ENCODE data around the gene CACNA1C.

CACNA1C gene

DNA sequence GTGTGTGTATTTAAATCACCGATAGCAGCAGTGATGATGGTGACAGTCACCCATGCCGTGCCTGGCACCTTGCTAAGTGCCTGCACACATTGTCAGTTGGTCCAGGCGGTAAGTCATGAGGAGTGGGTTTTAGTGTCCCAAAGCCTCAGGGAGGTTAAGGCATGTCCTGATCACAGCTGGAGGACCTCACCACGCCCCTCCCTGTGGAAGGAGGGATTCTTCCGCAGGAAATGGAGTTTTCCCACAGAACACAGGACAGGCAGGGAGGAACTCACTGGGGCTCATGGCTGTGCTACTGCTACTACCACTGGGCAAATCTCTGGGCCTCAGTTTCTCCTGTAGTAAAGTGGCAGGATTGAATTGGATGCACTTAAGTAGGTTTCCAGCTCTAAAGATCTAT is 142.3 kb downstream of the CACNA1C start:
- FAIRE-seq (no peak), DNase-seq (ENCODE audit: insufficient read length, low spot score) (no peak)
- TF ChIP-seq, protein P1, sequence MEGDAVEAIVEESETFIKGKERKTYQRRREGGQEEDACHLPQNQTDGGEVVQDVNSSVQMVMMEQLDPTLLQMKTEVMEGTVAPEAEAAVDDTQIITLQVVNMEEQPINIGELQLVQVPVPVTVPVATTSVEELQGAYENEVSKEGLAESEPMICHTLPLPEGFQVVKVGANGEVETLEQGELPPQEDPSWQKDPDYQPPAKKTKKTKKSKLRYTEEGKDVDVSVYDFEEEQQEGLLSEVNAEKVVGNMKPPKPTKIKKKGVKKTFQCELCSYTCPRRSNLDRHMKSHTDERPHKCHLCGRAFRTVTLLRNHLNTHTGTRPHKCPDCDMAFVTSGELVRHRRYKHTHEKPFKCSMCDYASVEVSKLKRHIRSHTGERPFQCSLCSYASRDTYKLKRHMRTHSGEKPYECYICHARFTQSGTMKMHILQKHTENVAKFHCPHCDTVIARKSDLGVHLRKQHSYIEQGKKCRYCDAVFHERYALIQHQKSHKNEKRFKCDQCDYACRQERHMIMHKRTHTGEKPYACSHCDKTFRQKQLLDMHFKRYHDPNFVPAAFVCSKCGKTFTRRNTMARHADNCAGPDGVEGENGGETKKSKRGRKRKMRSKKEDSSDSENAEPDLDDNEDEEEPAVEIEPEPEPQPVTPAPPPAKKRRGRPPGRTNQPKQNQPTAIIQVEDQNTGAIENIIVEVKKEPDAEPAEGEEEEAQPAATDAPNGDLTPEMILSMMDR (IDR thresholded peaks at IDR 0.05; ENCODE audit: insufficient read depth, missing control alignments), result no peak

DNA sequence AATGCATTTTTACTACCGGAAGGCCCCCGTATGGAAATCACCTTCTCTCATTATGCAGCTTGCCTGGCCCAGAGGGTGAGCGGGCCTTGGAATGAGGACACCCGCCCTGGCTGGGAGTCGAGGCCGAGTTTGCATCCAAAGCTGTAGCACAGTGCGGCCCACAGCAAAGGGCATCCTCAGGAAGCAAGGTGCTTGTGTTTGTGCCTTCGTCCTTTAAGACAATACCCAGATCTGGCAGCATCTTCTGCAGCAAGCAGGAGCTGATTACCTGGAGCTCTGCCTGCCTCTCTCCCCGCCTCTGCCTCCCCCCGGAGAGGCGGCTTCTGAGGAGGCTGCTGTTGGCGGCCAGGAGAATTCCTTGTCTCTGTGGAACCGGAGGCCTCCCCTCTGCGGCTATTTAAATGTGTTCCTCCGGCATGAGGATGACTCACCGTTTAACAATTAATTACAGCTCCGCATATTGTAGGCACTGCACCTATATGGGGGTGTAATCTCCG is 145.3 kb downstream of the CACNA1C start:
- FAIRE-seq (no peak), DNase-seq (ENCODE audit: insufficient read length, low spot score) (no peak)
- TF ChIP-seq, protein P1 (IDR thresholded peaks at IDR 0.05; ENCODE audit: insufficient read depth, missing control alignments), result no peak

DNA sequence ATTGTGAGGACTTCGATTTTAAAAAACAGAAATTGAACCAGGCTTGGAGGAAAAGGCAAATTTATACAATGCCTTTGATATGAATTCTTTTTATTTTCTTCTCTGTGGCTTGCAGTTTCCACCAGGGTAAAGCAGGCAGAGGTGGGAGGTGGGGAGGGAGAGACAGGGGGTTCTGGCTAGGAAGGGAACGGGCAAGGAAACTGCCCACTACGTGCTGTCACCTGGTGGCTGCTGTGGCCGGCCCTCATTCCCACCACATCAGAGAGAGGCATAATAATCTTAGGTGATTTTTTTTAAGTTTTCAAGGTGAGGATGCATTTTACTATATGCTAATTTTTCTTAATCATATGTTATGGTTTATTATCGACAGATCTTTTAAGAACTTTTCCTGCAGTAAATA is 145.8 kb downstream of the CACNA1C start:
- FAIRE-seq, result no peak
- no peak for DNase-seq (ENCODE audit: insufficient read length, low spot score)
- TF ChIP-seq, protein P1 (IDR thresholded peaks at IDR 0.05; ENCODE audit: insufficient read depth, missing control alignments), result no peak

DNA sequence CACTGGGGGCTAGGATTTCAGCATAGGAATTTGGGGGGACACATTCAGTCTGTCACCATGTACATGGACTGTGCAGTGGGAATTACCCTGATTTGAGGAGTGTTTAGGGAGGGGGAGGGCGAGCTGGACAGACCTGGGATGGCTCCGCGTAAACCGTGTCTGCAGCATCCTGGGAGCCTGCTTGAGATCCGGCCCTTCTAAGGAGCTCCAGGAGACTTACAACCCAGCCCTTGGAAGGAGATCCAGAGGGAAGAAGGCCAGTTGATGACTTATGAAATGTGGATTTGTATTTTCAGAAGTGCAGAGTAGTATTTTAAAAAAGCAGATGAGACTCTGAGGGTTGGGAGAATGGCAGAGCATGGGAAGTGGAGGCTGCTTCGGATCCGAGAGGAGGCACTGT is 153.2 kb downstream of the CACNA1C start:
- TF ChIP-seq, protein P1 (IDR thresholded peaks at IDR 0.05; ENCODE audit: insufficient read depth, missing control alignments), result no peak
- DNase-seq (ENCODE audit: insufficient read length, low spot score) (no peak), FAIRE-seq (no peak)

DNA sequence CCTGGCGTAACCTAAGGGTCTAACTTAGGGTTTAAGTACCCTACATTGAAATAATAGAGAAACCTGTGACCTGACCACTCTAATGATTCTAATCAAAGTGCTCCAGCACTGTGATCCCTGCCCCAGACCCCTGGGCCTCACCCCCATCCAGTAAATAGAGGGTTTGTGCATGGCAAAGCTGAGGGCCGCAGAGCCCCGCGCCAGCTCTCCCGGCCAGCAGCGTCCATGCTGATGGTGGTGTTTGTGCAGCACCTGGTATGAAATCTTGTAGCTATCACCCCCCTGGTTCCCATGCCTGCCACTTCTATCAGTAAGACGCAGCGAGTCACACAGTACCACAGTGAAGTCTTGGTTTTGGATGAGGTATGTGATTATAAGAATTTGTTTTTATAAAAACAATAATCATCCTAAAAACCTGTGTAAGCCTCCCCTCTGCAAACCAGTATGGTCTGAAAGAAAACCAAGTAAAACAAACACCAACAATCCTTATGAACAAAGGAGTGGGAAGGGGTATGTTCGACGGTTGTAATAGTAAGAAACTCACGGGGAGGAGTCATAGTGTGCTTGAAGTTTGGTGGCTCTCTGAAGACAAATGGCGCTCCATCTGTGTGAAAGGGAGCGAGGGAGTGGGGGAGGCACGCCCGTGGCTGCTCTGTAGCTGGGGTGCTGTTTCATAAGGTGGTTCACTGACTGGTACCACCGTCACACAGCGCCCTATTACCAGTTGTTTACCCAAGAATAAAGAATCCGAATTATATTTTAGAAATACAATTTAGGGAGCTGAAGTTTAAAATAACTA is 156.2 kb downstream of the CACNA1C start:
- TF ChIP-seq, protein P1 (IDR thresholded peaks at IDR 0.05; ENCODE audit: insufficient read depth, missing control alignments), result no peak
- DNase-seq (ENCODE audit: insufficient read length, low spot score) (no peak), FAIRE-seq (no peak)

DNA sequence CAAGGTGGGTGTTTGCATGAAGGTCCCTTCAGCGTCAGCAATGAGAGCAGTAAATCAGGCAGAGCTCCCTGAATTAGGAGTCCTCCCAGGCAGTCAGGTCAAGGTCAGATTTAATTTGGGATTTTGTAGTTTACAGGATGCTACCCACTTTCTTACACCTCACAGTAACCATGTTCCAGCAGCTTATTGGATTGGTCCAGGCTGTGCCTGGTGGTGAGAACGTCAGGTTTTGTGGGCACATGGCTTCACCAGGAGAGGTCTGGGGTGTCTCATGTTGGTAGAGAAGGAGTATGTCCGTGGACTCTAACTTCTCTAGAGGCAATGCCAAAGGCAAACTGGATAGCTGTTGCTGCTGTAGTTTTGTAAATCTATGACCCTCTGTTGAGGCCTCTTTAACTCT is 158.3 kb downstream of the CACNA1C start:
- DNase-seq (ENCODE audit: insufficient read length, low spot score) (no peak), FAIRE-seq (no peak)
- TF ChIP-seq, protein P1 (IDR thresholded peaks at IDR 0.05; ENCODE audit: insufficient read depth, missing control alignments), result no peak

DNA sequence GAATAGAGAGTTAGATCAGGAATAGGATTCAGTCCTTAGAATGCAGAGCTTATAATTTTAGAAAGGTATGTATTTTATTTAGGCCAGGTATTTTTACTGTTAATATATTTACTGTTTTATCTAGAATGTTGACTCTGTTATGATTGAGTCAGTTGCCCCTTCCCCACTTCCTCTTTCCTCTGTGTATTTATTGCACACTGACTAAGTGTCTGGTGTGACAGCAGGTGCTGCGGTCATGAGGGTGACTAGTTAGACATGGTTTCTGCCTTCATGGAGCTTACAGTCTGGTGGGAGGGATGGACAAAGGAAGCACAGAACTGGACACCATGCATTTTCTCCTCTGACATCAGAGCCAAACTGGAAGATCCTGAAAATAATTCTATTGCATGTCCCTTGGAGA is 159.8 kb downstream of the CACNA1C start:
- DNase-seq (ENCODE audit: insufficient read length, low spot score) (no peak), FAIRE-seq (no peak)
- TF ChIP-seq, protein P1 (IDR thresholded peaks at IDR 0.05; ENCODE audit: insufficient read depth, missing control alignments), result no peak

Data from D721Med (cell line).